IMR-90 (cell line): ENCODE results near the gene ING2. TPM values are rescaled to one million over a fixed set of nuclear protein-coding genes. Genes with fewer than 3 reads are reported as not detected.

ENCODE experiments used
- ATAC-seq: fragments of 200-7000 bp; cut with Tn5 transposase; 2 replicates; pipeline ENCODE4 v1.9.1; 2020; ENCODE audit warnings: low read depth, mild to moderate bottlenecking, moderate library complexity
- BruUV-seq: library from RNA; stranded (reverse); fragments of 400-500 nt; replicated peaks from 2 replicates; lab custom pipeline; 2021; lab: Mats Ljungman, UMichigan
- CTCF ChIA-PET: fragments of 300-600 bp; formaldehyde crosslinking; extraction: SDS; loops from one replicate; lab custom pipeline; 2021; ENCODE audit warnings: antibody characterized with exemption; lab: Yijun Ruan, JAX
- POLR2A ChIA-PET: fragments of 300-600 bp; sonication (Branson Sonifier 250); formaldehyde crosslinking; loops from one replicate; lab custom pipeline; 2022; ENCODE audit warnings: antibody characterized with exemption; ENCODE audit not compliant: unreplicated experiment; lab: Charles Lee
- DNase-seq: peaks from one replicate; pipeline ENCODE4 v3.0.0; 2013
- H2AFZ ChIP-seq: replicated peaks from 2 replicates; pipeline ENCODE3; 2013; ENCODE audit warnings: low read length, mild to moderate bottlenecking; ENCODE audit not compliant: poor library complexity
- H2AK5ac ChIP-seq: 2 replicates; pipeline ENCODE4 v1.6.1; 2013; ENCODE audit warnings: low read depth, low read length, inconsistent platforms
- H2AK9ac ChIP-seq: replicated peaks from 2 replicates; pipeline ENCODE3; 2013; ENCODE audit warnings: mild to moderate bottlenecking, low read depth, low read length, moderate library complexity; ENCODE audit not compliant: poor library complexity
- H2BK120ac ChIP-seq: 2 replicates; pipeline ENCODE4 v1.6.1; 2013; ENCODE audit warnings: low read depth, low read length, inconsistent platforms
- H2BK15ac ChIP-seq: 3 replicates; pipeline ENCODE4 v1.6.1; 2013; ENCODE audit warnings: low read depth, low read length, inconsistent platforms
- H2BK20ac ChIP-seq: 2 replicates; pipeline ENCODE4 v1.6.1; 2013; ENCODE audit warnings: low read depth, mild to moderate bottlenecking, inconsistent platforms, low read length, moderate library complexity
- H2BK5ac ChIP-seq: 2 replicates; pipeline ENCODE4 v1.6.1; 2013; ENCODE audit warnings: mild to moderate bottlenecking, low read depth, low read length, inconsistent platforms; ENCODE audit not compliant: poor library complexity, severe bottlenecking
- H3K14ac ChIP-seq: replicated peaks from 2 replicates; pipeline ENCODE4 v1.6.1; 2013; ENCODE audit warnings: low read depth, low read length, inconsistent platforms
- H3K18ac ChIP-seq: 2 replicates; pipeline ENCODE4 v1.6.1; 2013; ENCODE audit warnings: low read depth, low read length, control low read depth
- H3K23ac ChIP-seq: 2 replicates; pipeline ENCODE4 v1.6.1; 2013; ENCODE audit warnings: low read depth, low read length, inconsistent platforms
- H3K27ac ChIP-seq: 2 replicates; pipeline ENCODE4 v1.5.1; 2013; ENCODE audit warnings: mild to moderate bottlenecking, control low read depth, low read length; ENCODE audit not compliant: insufficient read depth
- H3K27me3 ChIP-seq: 2 replicates; pipeline ENCODE4 v1.6.1; 2013; ENCODE audit warnings: low read length; ENCODE audit not compliant: control insufficient read depth, insufficient read depth
- H3K36me3 ChIP-seq: 2 replicates; pipeline ENCODE4 v1.6.1; 2013; ENCODE audit warnings: low read length, mixed read lengths; ENCODE audit not compliant: control insufficient read depth, insufficient read depth
- H3K4ac ChIP-seq: 2 replicates; pipeline ENCODE4 v1.6.1; 2013; ENCODE audit warnings: low read depth, low read length, inconsistent platforms
- H3K4me1 ChIP-seq: 2 replicates; pipeline ENCODE4 v1.6.1; 2013; ENCODE audit warnings: low read length, mixed read lengths; ENCODE audit not compliant: control insufficient read depth, insufficient read depth
- H3K4me2 ChIP-seq: 2 replicates; pipeline ENCODE4 v1.6.1; 2013; ENCODE audit warnings: low read depth, mild to moderate bottlenecking, control low read depth, low read length, moderate library complexity
- H3K4me3 ChIP-seq: 2 replicates; pipeline ENCODE4 v1.5.1; 2013; ENCODE audit warnings: low read depth, mild to moderate bottlenecking, control low read depth, low read length, moderate library complexity; ENCODE audit not compliant: insufficient read depth
- H3K56ac ChIP-seq: 2 replicates; pipeline ENCODE4 v1.6.1; 2013; ENCODE audit warnings: low read length, inconsistent platforms; ENCODE audit not compliant: insufficient read depth; ENCODE audit errors: extremely low read depth
- H3K79me1 ChIP-seq, 2 experiments: 2 replicates each; pipeline ENCODE4 v1.6.1; 2013; ENCODE audit warnings: low read length in 2 of 2, inconsistent platforms in 1 of 2, low read depth in 1 of 2
- H3K9ac ChIP-seq: 2 replicates; pipeline ENCODE4 v1.6.1; 2013; ENCODE audit warnings: low read depth, low read length, control low read depth
- H3K9me1 ChIP-seq: 2 replicates; pipeline ENCODE4 v1.6.1; 2013; ENCODE audit warnings: low read length, inconsistent platforms; ENCODE audit not compliant: insufficient read depth
- H3K9me3 ChIP-seq: 2 replicates; pipeline ENCODE4 v1.6.1; 2013; ENCODE audit warnings: low read length; ENCODE audit not compliant: control insufficient read depth, insufficient read depth
- H4K20me1 ChIP-seq: 2 replicates; pipeline ENCODE4 v1.6.1; 2013; ENCODE audit warnings: low read length, inconsistent platforms; ENCODE audit not compliant: insufficient read depth
- H4K5ac ChIP-seq: 2 replicates; pipeline ENCODE4 v1.6.1; 2013; ENCODE audit warnings: mild to moderate bottlenecking, low read depth, low read length, control low read depth
- H4K8ac ChIP-seq, 2 experiments: 2 replicates each; pipeline ENCODE4 v1.6.1; 2013; ENCODE audit warnings: low read depth in 2 of 2, low read length in 2 of 2, control low read depth in 1 of 2, inconsistent platforms in 1 of 2
- H4K91ac ChIP-seq: 2 replicates; pipeline ENCODE4 v1.6.1; 2013; ENCODE audit warnings: low read depth, low read length, inconsistent platforms; ENCODE audit not compliant: insufficient read depth
- BHLHE40 ChIP-seq: fragments of 150-350 bp; IDR thresholded peaks from 2 replicates; pipeline ENCODE4 v1.6.1; 2016; ENCODE audit warnings: mild to moderate bottlenecking, low read depth, low read length
- CEBPB ChIP-seq: IDR thresholded peaks from 2 replicates; pipeline ENCODE4 v1.6.1; 2012; ENCODE audit warnings: low read depth, low read length, improper control_type of control experiment
- CHD1 ChIP-seq: IDR thresholded peaks from 2 replicates; pipeline ENCODE4 v1.6.1; 2012; ENCODE audit warnings: low read depth, low read length, improper control_type of control experiment
- FOS ChIP-seq: fragments of 150-350 bp; IDR thresholded peaks from 2 replicates; pipeline ENCODE4 v1.6.1; 2016; ENCODE audit warnings: low read depth, low read length
- MAFK ChIP-seq: IDR thresholded peaks from 2 replicates; pipeline ENCODE4 v1.6.1; 2012; ENCODE audit warnings: low read depth, low read length, improper control_type of control experiment
- MAZ ChIP-seq: IDR thresholded peaks from 2 replicates; pipeline ENCODE4 v1.6.1; 2012; ENCODE audit warnings: low read depth, mild to moderate bottlenecking, low read length, improper control_type of control experiment, moderate library complexity, borderline replicate concordance
- MXI1 ChIP-seq: IDR thresholded peaks from 2 replicates; pipeline ENCODE4 v1.6.1; 2012; ENCODE audit warnings: low read depth, mild to moderate bottlenecking, low read length, moderate library complexity, borderline replicate concordance
- NFE2L2 ChIP-seq: fragments of 150-350 bp; IDR thresholded peaks from 2 replicates; pipeline ENCODE4 v1.6.1; 2016; ENCODE audit warnings: low read depth, mild to moderate bottlenecking, low read length
- POLR2A ChIP-seq: IDR thresholded peaks from 2 replicates; pipeline ENCODE4 v1.6.1; 2012; ENCODE audit warnings: mild to moderate bottlenecking, low read depth, low read length
- RAD21 ChIP-seq: IDR thresholded peaks from 2 replicates; pipeline ENCODE4 v1.6.1; 2012; ENCODE audit warnings: low read length, improper control_type of control experiment
- RCOR1 ChIP-seq: IDR thresholded peaks from 2 replicates; pipeline ENCODE4 v1.6.1; 2012; ENCODE audit warnings: mild to moderate bottlenecking, low read length, improper control_type of control experiment; ENCODE audit not compliant: insufficient replicate concordance
- RFX5 ChIP-seq: IDR thresholded peaks from 2 replicates; pipeline ENCODE4 v1.8.0; 2012; ENCODE audit warnings: low read depth, mild to moderate bottlenecking, low read length, moderate library complexity
- SMC3 ChIP-seq: fragments of 150-350 bp; IDR thresholded peaks from 2 replicates; pipeline ENCODE4 v1.6.1; 2016; ENCODE audit warnings: low read depth, mild to moderate bottlenecking, antibody characterized with exemption, low read length, moderate library complexity
- WGBS, 2 experiments: methylation state at CpG; one replicate each; pipeline versions ENCODE4 v1.1.5 to v1.1.7; 2013; ENCODE audit warnings: missing lambda C conversion rate in 2 of 2; ENCODE audit not compliant: insufficient read length in 1 of 2; ENCODE audit errors: extremely low coverage in 2 of 2; 5-methylcytosine and 5-hydroxymethylcytosine counted together
- dilution Hi-C: fragments of 300-500 bp; cut with HindIII; formaldehyde crosslinking; loops from one replicate; pipeline ENCODE4 v1.14.3; 2018; ENCODE audit warnings: low sequenced_read_pairs; ENCODE audit not compliant: unreplicated experiment
- in situ Hi-C: fragments of 300-500 bp; cut with MboI; formaldehyde crosslinking; loops from 3 replicates; pipeline ENCODE4 v1.14.3; 2019; ENCODE audit warnings: low sequenced_read_pairs, inconsistent platforms, mixed read lengths
- intact Hi-C: fragments of 100-400 bp; cut with micrococcal nuclease; formaldehyde crosslinking; loops from 2 replicates; pipeline ENCODE4 v1.10.0; 2022
- polyA plus RNA-seq, 3 experiments: library from polyadenylated mRNA; depleted of rRNA; stranded (reverse); fragments of >200 nt; gene quantifications; 2 replicates each; pipeline ENCODE4 v1.2.3, GENCODE V29; 2012; ENCODE audit warnings: low replicate concordance in 1 of 3
- total RNA-seq: library from RNA; depleted of rRNA; stranded (reverse); fragments of >200 nt; gene quantifications from 2 replicates; pipeline ENCODE4 v1.2.3, GENCODE V29; 2012
- TF ChIP-seq, protein P1 (sequence below): fragments of 150-350 bp; IDR thresholded peaks from 2 replicates; pipeline ENCODE4 v1.6.1; 2016; ENCODE audit warnings: low read depth, mild to moderate bottlenecking, low read length, moderate library complexity, borderline replicate concordance
- TF ChIP-seq, protein P2 (sequence below): fragments of 150-350 bp; IDR thresholded peaks from 2 replicates; pipeline ENCODE4 v1.6.1; 2017; ENCODE audit warnings: mild to moderate bottlenecking, antibody characterized with exemption, low read length, low read depth
- TF ChIP-seq, protein P3 (sequence below): conservative IDR thresholded peaks from 2 replicates; pipeline ENCODE4 v1.5.1; 2012; ENCODE audit warnings: mild to moderate bottlenecking, low read depth, low read length, improper control_type of control experiment

Gene ING2
- total and polyA plus RNA-seq, 2 of the 4 experiments (the other 2 are of a cell fraction) = 2.5 to 9.5 TPM

DNA sequence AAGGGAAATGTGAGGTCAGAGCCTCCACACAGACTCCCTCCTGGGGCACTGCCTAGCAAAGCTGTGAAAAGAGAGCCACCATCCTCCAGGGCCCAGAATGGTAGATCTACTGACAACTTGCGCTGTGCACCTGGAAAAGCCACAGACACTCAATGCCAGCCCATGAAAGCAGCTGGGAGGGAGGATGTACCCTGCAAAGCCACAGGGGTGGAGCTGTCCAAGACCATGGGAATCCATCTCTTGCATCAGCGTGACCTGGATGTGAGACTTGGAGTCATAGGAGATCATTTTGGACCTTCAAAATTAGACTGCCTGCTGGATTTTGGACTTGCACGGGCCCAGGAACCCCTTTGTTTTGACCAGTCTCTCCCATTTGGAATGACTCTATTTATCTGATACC lies 37.6 kb upstream of the ING2 start:
- DNase-seq (no peak), ATAC-seq (no peak)
- Histone ChIP-seq H2BK20ac (no peak overlapping the region), H3K23ac (no peak overlapping the region), H3K27ac (no peak overlapping the region), H3K9me3 (no peaks in the 10 kb centered on the region), H3K18ac (no peak overlapping the region), H2BK120ac (no peak overlapping the region), H4K20me1 (no peaks in the 10 kb centered on the region; the same call in 1 of the 2 replicates), H3K4me3 (no peak overlapping the region), H3K14ac (no peak overlapping the region), H2AK9ac (no peak overlapping the region), H3K27me3 (no peaks in the 10 kb centered on the region), H4K8ac (no peak overlapping the region), H2AFZ (no peak overlapping the region), H2BK15ac (no peak overlapping the region), H3K36me3 (no peaks in the 10 kb centered on the region), H2AK5ac (no peak overlapping the region), H3K4me2 (no peak overlapping the region), H3K9ac (no peak overlapping the region), H3K56ac (no peak overlapping the region), H4K91ac (no peak overlapping the region), H2BK5ac (no peak overlapping the region), H3K79me1 (no peaks in the 10 kb centered on the region), H3K9me1 (no peaks in the 10 kb centered on the region), H4K5ac (no peak overlapping the region), H3K4ac (no peak overlapping the region), H3K4me1 (peaks cover 2% of the 10 kb centered on the region)
- in situ Hi-C loops = no loop called here
- ChIA-PET POLR2A (no interaction called here), CTCF (no interaction called here)
- TF ChIP-seq RFX5 = no peak
- TF ChIP-seq POLR2A = no peak
- TF ChIP-seq BHLHE40 = no peak
- no peak for TF ChIP-seq CEBPB
- TF ChIP-seq, protein P1, sequence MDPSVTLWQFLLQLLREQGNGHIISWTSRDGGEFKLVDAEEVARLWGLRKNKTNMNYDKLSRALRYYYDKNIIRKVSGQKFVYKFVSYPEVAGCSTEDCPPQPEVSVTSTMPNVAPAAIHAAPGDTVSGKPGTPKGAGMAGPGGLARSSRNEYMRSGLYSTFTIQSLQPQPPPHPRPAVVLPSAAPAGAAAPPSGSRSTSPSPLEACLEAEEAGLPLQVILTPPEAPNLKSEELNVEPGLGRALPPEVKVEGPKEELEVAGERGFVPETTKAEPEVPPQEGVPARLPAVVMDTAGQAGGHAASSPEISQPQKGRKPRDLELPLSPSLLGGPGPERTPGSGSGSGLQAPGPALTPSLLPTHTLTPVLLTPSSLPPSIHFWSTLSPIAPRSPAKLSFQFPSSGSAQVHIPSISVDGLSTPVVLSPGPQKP = no peak
- TF ChIP-seq, protein P2, sequence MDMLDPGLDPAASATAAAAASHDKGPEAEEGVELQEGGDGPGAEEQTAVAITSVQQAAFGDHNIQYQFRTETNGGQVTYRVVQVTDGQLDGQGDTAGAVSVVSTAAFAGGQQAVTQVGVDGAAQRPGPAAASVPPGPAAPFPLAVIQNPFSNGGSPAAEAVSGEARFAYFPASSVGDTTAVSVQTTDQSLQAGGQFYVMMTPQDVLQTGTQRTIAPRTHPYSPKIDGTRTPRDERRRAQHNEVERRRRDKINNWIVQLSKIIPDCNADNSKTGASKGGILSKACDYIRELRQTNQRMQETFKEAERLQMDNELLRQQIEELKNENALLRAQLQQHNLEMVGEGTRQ = no peak
- no peak for TF ChIP-seq MAFK
- no peak for TF ChIP-seq NFE2L2
- TF ChIP-seq MXI1 = no peak
- TF ChIP-seq, protein P3, sequence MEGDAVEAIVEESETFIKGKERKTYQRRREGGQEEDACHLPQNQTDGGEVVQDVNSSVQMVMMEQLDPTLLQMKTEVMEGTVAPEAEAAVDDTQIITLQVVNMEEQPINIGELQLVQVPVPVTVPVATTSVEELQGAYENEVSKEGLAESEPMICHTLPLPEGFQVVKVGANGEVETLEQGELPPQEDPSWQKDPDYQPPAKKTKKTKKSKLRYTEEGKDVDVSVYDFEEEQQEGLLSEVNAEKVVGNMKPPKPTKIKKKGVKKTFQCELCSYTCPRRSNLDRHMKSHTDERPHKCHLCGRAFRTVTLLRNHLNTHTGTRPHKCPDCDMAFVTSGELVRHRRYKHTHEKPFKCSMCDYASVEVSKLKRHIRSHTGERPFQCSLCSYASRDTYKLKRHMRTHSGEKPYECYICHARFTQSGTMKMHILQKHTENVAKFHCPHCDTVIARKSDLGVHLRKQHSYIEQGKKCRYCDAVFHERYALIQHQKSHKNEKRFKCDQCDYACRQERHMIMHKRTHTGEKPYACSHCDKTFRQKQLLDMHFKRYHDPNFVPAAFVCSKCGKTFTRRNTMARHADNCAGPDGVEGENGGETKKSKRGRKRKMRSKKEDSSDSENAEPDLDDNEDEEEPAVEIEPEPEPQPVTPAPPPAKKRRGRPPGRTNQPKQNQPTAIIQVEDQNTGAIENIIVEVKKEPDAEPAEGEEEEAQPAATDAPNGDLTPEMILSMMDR = no peak
- TF ChIP-seq RCOR1 = no peak
- TF ChIP-seq CHD1 = no peak
- no peak for TF ChIP-seq SMC3
- no peak for TF ChIP-seq FOS
- no peak for TF ChIP-seq RAD21
- no peak for TF ChIP-seq MAZ
- no TSS peak for BruUV-seq
- intact Hi-C loops = no loop called here
- WGBS, 2 experiments = no CpG with 5 or more reads among the region's 3 CpGs
- dilution Hi-C loops = no loop called here
